OCI-LY7 (cell line): Measurements from ENCODE around the gene GGA1. TPM values are rescaled to one million over a fixed set of nuclear protein-coding genes. Genes with fewer than 3 reads are reported as not detected.

Source experiments
- BruUV-seq: library from RNA; stranded (reverse); fragments of 400-500 nt; replicated peaks from 2 replicates; lab custom pipeline; 2021; lab: Mats Ljungman, UMichigan
- CTCF ChIA-PET: fragments of 300-600 bp; sonication (Branson Sonifier 250); formaldehyde crosslinking; loops from one replicate; lab custom pipeline; 2022; ENCODE audit warnings: antibody characterized with exemption; ENCODE audit not compliant: unreplicated experiment; lab: Charles Lee
- POLR2A ChIA-PET: fragments of 300-600 bp; sonication (Branson Sonifier 250); formaldehyde crosslinking; loops from one replicate; lab custom pipeline; 2022; ENCODE audit warnings: antibody characterized with exemption; lab: Charles Lee
- DNase-seq: peaks from one replicate; pipeline ENCODE4 v3.0.0-alpha.2; 2015; ENCODE audit warnings: low spot score
- H2AFZ ChIP-seq: fragments of 200-600 bp; sonication (generic), shearing (Covaris generic); 2 replicates; pipeline ENCODE4 v1.6.1; 2014; ENCODE audit warnings: mild to moderate bottlenecking, antibody characterized with exemption, low read length, moderate library complexity
- H3K27ac ChIP-seq: fragments of 200-600 bp; sonication (generic); 2 replicates; pipeline ENCODE4 v1.5.1; 2014; ENCODE audit warnings: mixed run types, low read depth, mild to moderate bottlenecking, moderate library complexity, low read length, inconsistent platforms; ENCODE audit not compliant: poor library complexity, severe bottlenecking
- H3K36me3 ChIP-seq: fragments of 200-600 bp; sonication (generic); 2 replicates; pipeline ENCODE4 v1.6.1; 2014; ENCODE audit warnings: mild to moderate bottlenecking, antibody characterized with exemption, low read length, moderate library complexity, mixed read lengths; ENCODE audit not compliant: insufficient read depth
- H3K4me1 ChIP-seq: fragments of 200-600 bp; sonication (generic); 2 replicates; pipeline ENCODE4 v1.5.1; 2014; ENCODE audit warnings: mild to moderate bottlenecking, low read length; ENCODE audit not compliant: insufficient read depth, poor library complexity, severe bottlenecking
- H3K4me2 ChIP-seq: fragments of 200-600 bp; sonication (generic); 2 replicates; pipeline ENCODE4 v1.6.1; 2014; ENCODE audit warnings: mild to moderate bottlenecking, low read length
- H3K4me3 ChIP-seq: fragments of 200-600 bp; sonication (generic); 2 replicates; pipeline ENCODE4 v1.5.1; 2014; ENCODE audit warnings: mild to moderate bottlenecking, low read depth, low read length; ENCODE audit not compliant: poor library complexity, severe bottlenecking
- H3K79me2 ChIP-seq: fragments of 200-600 bp; sonication (generic); 2 replicates; pipeline ENCODE4 v1.6.1; 2016; ENCODE audit warnings: low read depth, mild to moderate bottlenecking, low read length, moderate library complexity, mixed read lengths; ENCODE audit not compliant: insufficient read depth
- H3K9me2 ChIP-seq: fragments of 200-600 bp; sonication (generic); 2 replicates; pipeline ENCODE4 v1.6.1; 2016; ENCODE audit warnings: mild to moderate bottlenecking, low read length, mixed read lengths; ENCODE audit not compliant: insufficient read depth
- H3K9me3 ChIP-seq: fragments of 200-600 bp; sonication (generic); 2 replicates; pipeline ENCODE4 v1.6.1; 2014; ENCODE audit warnings: mild to moderate bottlenecking, mixed run types, low read length, mixed read lengths
- H4K20me1 ChIP-seq: fragments of 200-600 bp; sonication (generic); 2 replicates; pipeline ENCODE4 v1.6.1; 2014; ENCODE audit warnings: mild to moderate bottlenecking, antibody characterized with exemption, low read length, moderate library complexity, mixed read lengths; ENCODE audit not compliant: insufficient read depth
- EZH2phosphoT487 ChIP-seq: fragments of 200-600 bp; sonication (generic); IDR thresholded peaks from 2 replicates; pipeline ENCODE4 v1.6.1; 2018; ENCODE audit warnings: low read depth, borderline replicate concordance, mild to moderate bottlenecking, mixed run types, antibody characterized with exemption, low read length, moderate library complexity, mixed read lengths
- intact Hi-C: fragments of 100-400 bp; cut with micrococcal nuclease; formaldehyde crosslinking; loops from one replicate; pipeline ENCODE4 v1.10.0; 2022; ENCODE audit not compliant: unreplicated experiment
- total RNA-seq, 2 experiments: library from RNA; depleted of rRNA in 1 of 2; stranded (reverse); fragments of >200 nt in 1 of 2; shearing (Covaris generic) in 1 of 2; gene quantifications; 2 replicates each; pipeline ENCODE4 v1.2.3, GENCODE V29; 2014 to 2022
- TF ChIP-seq, protein P1 (sequence below): fragments of 200-600 bp; sonication (generic); conservative IDR thresholded peaks from 2 replicates; pipeline ENCODE4 v1.5.1; 2014; ENCODE audit warnings: mild to moderate bottlenecking, antibody characterized with exemption, low read length, moderate library complexity, mixed read lengths

Gene GGA1
- total RNA-seq, 2 experiments from 2014 or later, result 127 to 172 TPM

DNA sequence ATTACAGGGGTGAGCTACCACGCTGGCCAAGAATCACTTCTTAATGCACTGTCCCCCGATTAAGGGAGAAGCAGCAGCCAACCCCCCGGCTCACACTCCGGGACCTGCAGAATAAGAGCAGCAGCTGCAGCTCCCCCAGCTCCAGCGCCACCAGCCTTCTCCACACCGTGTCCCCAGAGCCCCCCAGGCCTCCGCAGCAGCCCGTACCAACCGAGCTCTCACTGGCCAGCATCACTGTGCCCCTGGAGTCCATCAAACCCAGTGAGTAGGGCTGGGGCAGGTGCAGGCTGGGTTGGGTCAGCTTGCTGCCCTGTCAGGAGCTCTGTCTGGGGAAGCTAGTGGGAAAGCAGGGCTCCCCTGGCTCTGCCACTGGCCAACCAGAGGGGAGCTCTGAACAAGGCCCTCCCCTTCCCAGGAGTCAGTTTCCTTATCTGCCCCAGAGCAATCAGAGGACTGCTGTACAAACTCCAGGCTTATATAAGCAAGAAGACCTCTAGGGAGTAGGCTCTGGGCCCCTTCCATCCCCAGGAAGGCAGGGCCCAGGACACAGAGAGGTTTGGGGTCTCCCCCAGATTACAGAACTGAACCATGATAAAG is 22.3 kb downstream of the GGA1 start:
- ChIA-PET POLR2A (interaction anchor here (0.7 kb wide), 1 partner anchor 23 kb away, joined by 3 read pairs; the partner anchor contains the start of gene GGA1), CTCF (interaction anchor here (1.1 kb wide), 1 partner anchor 12 kb away, joined by 3 read pairs; no protein-coding TSS in a partner anchor)
- no peak overlapping the region for H3K4me3 ChIP-seq
- no peak for DNase-seq
- H3K4me2 ChIP-seq, result no peak overlapping the region
- H3K4me1 ChIP-seq, result peaks cover 51% of the 10 kb centered on the region
- no peak overlapping the region for H3K27ac ChIP-seq
- no peak overlapping the region for H2AFZ ChIP-seq
- H3K9me2 ChIP-seq, result no peaks in the 10 kb centered on the region
- peaks cover 57% of the 10 kb centered on the region; the same call in 1 of the 2 replicates for H3K36me3 ChIP-seq
- no peaks in the 10 kb centered on the region for H3K79me2 ChIP-seq
- no peaks in the 10 kb centered on the region for H3K9me3 ChIP-seq
- no peaks in the 10 kb centered on the region for H4K20me1 ChIP-seq
- no TSS peak for BruUV-seq
- intact Hi-C loops, result no loop called here
- TF ChIP-seq, protein P1, sequence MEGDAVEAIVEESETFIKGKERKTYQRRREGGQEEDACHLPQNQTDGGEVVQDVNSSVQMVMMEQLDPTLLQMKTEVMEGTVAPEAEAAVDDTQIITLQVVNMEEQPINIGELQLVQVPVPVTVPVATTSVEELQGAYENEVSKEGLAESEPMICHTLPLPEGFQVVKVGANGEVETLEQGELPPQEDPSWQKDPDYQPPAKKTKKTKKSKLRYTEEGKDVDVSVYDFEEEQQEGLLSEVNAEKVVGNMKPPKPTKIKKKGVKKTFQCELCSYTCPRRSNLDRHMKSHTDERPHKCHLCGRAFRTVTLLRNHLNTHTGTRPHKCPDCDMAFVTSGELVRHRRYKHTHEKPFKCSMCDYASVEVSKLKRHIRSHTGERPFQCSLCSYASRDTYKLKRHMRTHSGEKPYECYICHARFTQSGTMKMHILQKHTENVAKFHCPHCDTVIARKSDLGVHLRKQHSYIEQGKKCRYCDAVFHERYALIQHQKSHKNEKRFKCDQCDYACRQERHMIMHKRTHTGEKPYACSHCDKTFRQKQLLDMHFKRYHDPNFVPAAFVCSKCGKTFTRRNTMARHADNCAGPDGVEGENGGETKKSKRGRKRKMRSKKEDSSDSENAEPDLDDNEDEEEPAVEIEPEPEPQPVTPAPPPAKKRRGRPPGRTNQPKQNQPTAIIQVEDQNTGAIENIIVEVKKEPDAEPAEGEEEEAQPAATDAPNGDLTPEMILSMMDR, result no peak
- TF ChIP-seq EZH2phosphoT487, result no peak

DNA sequence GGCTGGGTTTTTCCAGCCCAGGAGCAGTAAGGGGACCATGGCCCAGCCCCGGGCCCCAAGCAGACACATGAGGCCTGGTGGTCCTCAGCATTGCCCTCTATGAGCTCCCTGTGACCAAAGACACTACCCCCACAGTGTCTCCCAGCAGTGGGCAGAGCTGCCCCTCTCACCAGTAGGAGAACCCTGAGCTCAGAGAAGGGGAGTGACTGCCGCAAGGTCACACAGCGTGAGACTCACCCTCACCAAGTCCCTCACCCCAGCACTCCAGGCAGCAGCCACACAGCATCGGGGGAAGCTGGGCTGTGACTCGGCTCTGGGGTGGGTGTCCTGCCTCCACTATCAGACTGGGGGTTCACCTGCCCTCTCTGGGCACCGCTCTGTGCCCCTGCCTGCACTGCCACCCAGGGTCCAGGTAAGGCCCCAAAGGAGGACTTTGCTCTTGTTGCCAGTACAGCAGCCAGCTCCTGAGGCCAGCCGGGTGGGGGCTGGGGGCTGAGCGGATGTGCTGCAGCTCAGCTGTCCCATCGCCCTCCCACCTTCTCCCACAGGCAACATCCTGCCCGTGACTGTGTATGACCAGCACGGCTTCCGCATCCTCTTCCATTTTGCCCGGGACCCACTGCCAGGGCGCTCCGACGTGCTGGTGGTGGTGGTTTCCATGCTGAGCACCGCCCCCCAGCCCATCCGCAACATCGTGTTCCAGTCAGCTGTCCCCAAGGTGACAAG is 23.0 kb downstream of the GGA1 start:
- no peaks in the 10 kb centered on the region for H3K9me3 ChIP-seq

More for the DNA sequence above, 23.0 kb downstream of the GGA1 start:
- no peak for DNase-seq
- Histone ChIP-seq H3K4me3 (no peak overlapping the region), H4K20me1 (no peaks in the 10 kb centered on the region), H3K4me1 (peaks cover 44% of the 10 kb centered on the region), H3K36me3 (peaks cover 51% of the 10 kb centered on the region; the same call in 1 of the 2 replicates), H3K79me2 (no peaks in the 10 kb centered on the region), H3K4me2 (no peak overlapping the region), H3K9me2 (no peaks in the 10 kb centered on the region), H2AFZ (no peak overlapping the region), H3K27ac (no peak overlapping the region)
- CTCF ChIA-PET, result interaction anchor here (1.1 kb wide), 1 partner anchor 12 kb away, joined by 3 read pairs; no protein-coding TSS in a partner anchor
- no TSS peak for BruUV-seq
- POLR2A ChIA-PET, result interaction anchor here (0.7 kb wide), 1 partner anchor 24 kb away, joined by 3 read pairs; the partner anchor contains the start of gene GGA1
- intact Hi-C loops, result no loop called here
- TF ChIP-seq, protein P1, result no peak
- TF ChIP-seq EZH2phosphoT487, result no peak
